ENCODE results near the gene ESR1. TPM values are rescaled to one million over a fixed set of nuclear protein-coding genes. Genes with fewer than 3 reads are reported as not detected.

ESR1 gene
- total and polyA plus RNA-seq, 2 donors (not counting 3 experiments of a cell fraction or from before 2014, with no cell fraction given), result 0.01 TPM; not detected in 1

- intact Hi-C loops (cut with micrococcal nuclease), result loop anchor here (5.0 kb wide), 2 partner anchors 125 to 645 kb away; partner anchors contain the start of gene RMND1
- peaks cover 46% of the 10 kb centered on the region for H3K4me1 ChIP-seq (ENCODE audit: control insufficient read depth, extremely low read depth, insufficient read depth, low read length)
- POLR2A ChIA-PET, result interaction anchor here (0.6 kb wide), 1 partner anchor 331 kb away, joined by 3 read pairs; no protein-coding TSS in a partner anchor
- H3K4me3 ChIP-seq (replicated peaks in 1 of 3; ENCODE audit: insufficient read depth in 1 of 3, low read depth in 1 of 3, low read length in 3 of 3), result no peak overlapping the region
- no peak overlapping the region for H3K27ac ChIP-seq (ENCODE audit: insufficient read depth, low read depth, low read length)
- CTCF ChIA-PET, result interaction anchor here (0.7 to 5.9 kb wide), 15 partner anchors 9 to 332 kb away, joined by 3 to 67 read pairs (median 4); no protein-coding TSS in a partner anchor
- H3K4me2 ChIP-seq (ENCODE audit: insufficient read depth, low read length), result no peak overlapping the region
- peak; percentile 46 for FAIRE-seq
- no peaks in the 10 kb centered on the region for H3K79me2 ChIP-seq (ENCODE audit: control insufficient read depth, insufficient read depth, low read length)
- H3K9me3 ChIP-seq (replicated peaks; ENCODE audit: control insufficient read depth, insufficient read depth, low read length), result no peaks in the 10 kb centered on the region
- peak; percentile 71 for DNase-seq (ENCODE audit: low read depth, low spot score)
- dilution Hi-C loops (cut with MboI; ENCODE audit: extremely low pct_ligation_motif_present, low sequenced_read_pairs), result no loop called here
- TF ChIP-seq JUN (IDR thresholded peaks at IDR 0.05; ENCODE audit: borderline replicate concordance, insufficient read depth, insufficient read length, low read depth) (no peak), FOS (IDR thresholded peaks at IDR 0.05; ENCODE audit: borderline replicate concordance, insufficient read depth, low read length) (peak; percentile 17)
- no peaks in the 10 kb centered on the region for H3K27me3 ChIP-seq (ENCODE audit: control insufficient read depth in 2 of 2, insufficient read depth in 2 of 2, low read length in 2 of 2)
- H4K20me1 ChIP-seq (replicated peaks; ENCODE audit: control insufficient read depth, extremely low read depth, insufficient read depth, low read length), result no peaks in the 10 kb centered on the region
- no peaks in the 10 kb centered on the region for H3K36me3 ChIP-seq (ENCODE audit: control insufficient read depth in 2 of 2, extremely low read depth in 1 of 2, insufficient read depth in 2 of 2, low read length in 2 of 2)
- H2AFZ ChIP-seq (ENCODE audit: low read depth, low read length), result peak overlapping the region; percentile 22
- no TSS peak for BruUV-seq (replicated peaks)
- H3K9ac ChIP-seq (replicated peaks; ENCODE audit: extremely low read depth, insufficient read depth, low read length), result peak overlapping the region; percentile 18
- no peaks in the 10 kb centered on the region for H3K9me1 ChIP-seq (replicated peaks; ENCODE audit: control insufficient read depth, extremely low read depth, insufficient read depth, low read length)
These were observed 289.5 kb downstream of the ESR1 start for GRCh38 chr6:152096863-152097496.

GRCh38 chr6:152098683-152099082 lies 291.2 kb downstream of the ESR1 start:
- H3K9me1 ChIP-seq (replicated peaks; ENCODE audit: control insufficient read depth, extremely low read depth, insufficient read depth, low read length), result no peaks in the 10 kb centered on the region
- no peaks in the 10 kb centered on the region for H3K79me2 ChIP-seq (ENCODE audit: control insufficient read depth, insufficient read depth, low read length)
- H3K9me3 ChIP-seq (replicated peaks; ENCODE audit: control insufficient read depth, insufficient read depth, low read length), result no peaks in the 10 kb centered on the region
- no peak overlapping the region for H3K27ac ChIP-seq (ENCODE audit: insufficient read depth, low read depth, low read length)
- no peak for FAIRE-seq
- H2AFZ ChIP-seq (ENCODE audit: low read depth, low read length), result no peak overlapping the region
- H3K4me3 ChIP-seq (replicated peaks in 1 of 3; ENCODE audit: insufficient read depth in 1 of 3, low read depth in 1 of 3, low read length in 3 of 3), result no peak overlapping the region
- H3K36me3 ChIP-seq (ENCODE audit: control insufficient read depth in 2 of 2, extremely low read depth in 1 of 2, insufficient read depth in 2 of 2, low read length in 2 of 2), result no peaks in the 10 kb centered on the region
- CTCF ChIA-PET, result interaction anchor here (2.2 to 5.9 kb wide), 2 partner anchors 26 to 333 kb away, joined by 13 to 67 read pairs; no protein-coding TSS in a partner anchor
- intact Hi-C loops (cut with micrococcal nuclease), result loop anchor here (5.0 kb wide), 2 partner anchors 126 to 646 kb away; partner anchors contain the start of gene RMND1
- H3K4me1 ChIP-seq (ENCODE audit: control insufficient read depth, extremely low read depth, insufficient read depth, low read length), result peaks cover 46% of the 10 kb centered on the region
- no peaks in the 10 kb centered on the region for H3K27me3 ChIP-seq (ENCODE audit: control insufficient read depth in 2 of 2, insufficient read depth in 2 of 2, low read length in 2 of 2)
- no TSS peak for BruUV-seq (replicated peaks)
- POLR2A ChIA-PET, result no interaction called here
- TF ChIP-seq EZH2 (IDR thresholded peaks at IDR 0.05; ENCODE audit: borderline replicate concordance, low read depth, low read length, severe bottlenecking) (no peak), MAX (IDR thresholded peaks at IDR 0.05; ENCODE audit: insufficient read depth, insufficient read length) (no peak), GATA2 (IDR thresholded peaks at IDR 0.05; ENCODE audit: insufficient read depth, insufficient read length, low read depth, low read length) (no peak), CTCF (IDR thresholded peaks at IDR 0.05; ENCODE audit: extremely low read depth in 1 of 2, insufficient read depth in 1 of 2, low read depth in 1 of 2, low read length in 2 of 2) (no peak), FOS (IDR thresholded peaks at IDR 0.05; ENCODE audit: borderline replicate concordance, insufficient read depth, low read length) (no peak), MYC (IDR thresholded peaks at IDR 0.05; ENCODE audit: low read depth, low read length) (no peak), POLR2AphosphoS5 (IDR thresholded peaks at IDR 0.05; ENCODE audit: insufficient read depth, low read depth, low read length) (no peak), JUN (IDR thresholded peaks at IDR 0.05; ENCODE audit: borderline replicate concordance, insufficient read depth, insufficient read length, low read depth) (no peak), POLR2A (IDR thresholded peaks at IDR 0.05; ENCODE audit: low read depth, low read length) (no peak)
- DNase-seq (ENCODE audit: low read depth, low spot score), result no peak
- no peak overlapping the region for H3K4me2 ChIP-seq (ENCODE audit: insufficient read depth, low read length)
- no peaks in the 10 kb centered on the region for H4K20me1 ChIP-seq (replicated peaks; ENCODE audit: control insufficient read depth, extremely low read depth, insufficient read depth, low read length)
- no peak overlapping the region for H3K9ac ChIP-seq (replicated peaks; ENCODE audit: extremely low read depth, insufficient read depth, low read length)
- dilution Hi-C loops (cut with MboI; ENCODE audit: extremely low pct_ligation_motif_present, low sequenced_read_pairs), result no loop called here
